C4-2B (cell line): ENCODE results near the gene IGF2.

ENCODE experiments used
- CTCF ChIP-seq: fragments of 450-650 bp; conservative IDR thresholded peaks from 2 replicates; pipeline ENCODE4 v1.5.1; 2017; ENCODE audit warnings: mild to moderate bottlenecking
- ZFX ChIP-seq: fragments of 450-650 bp; IDR thresholded peaks from 2 replicates; pipeline ENCODE4 v1.6.1; 2017

GRCh38 chr11:2143799-2144543 lies 4.8 kb upstream of the IGF2 start:
- TF ChIP-seq CTCF (no peak), ZFX (no peak)
